Caco-2 (cell line): ENCODE data around the gene LMO2. TPM values are rescaled to one million over a fixed set of nuclear protein-coding genes. Genes with fewer than 3 reads are reported as not detected.

Experiments used
- BruUV-seq: library from RNA; stranded (reverse); fragments of 400-500 nt; replicated peaks from 2 replicates; lab custom pipeline; 2021; lab: Mats Ljungman, UMichigan
- CTCF ChIA-PET: fragments of 300-600 bp; sonication (Branson Sonifier 250); formaldehyde crosslinking; loops from one replicate; lab custom pipeline; 2022; ENCODE audit warnings: antibody characterized with exemption; lab: Charles Lee
- POLR2A ChIA-PET: fragments of 300-600 bp; sonication (Branson Sonifier 250); formaldehyde crosslinking; loops from one replicate; lab custom pipeline; 2022; ENCODE audit warnings: antibody characterized with exemption; lab: Charles Lee
- DNase-seq, 2 experiments: peaks; one replicate each; pipeline versions ENCODE4 v3.0.0 to v3.0.0-alpha.2; 2020 to 2022
- H3K27me3 ChIP-seq: replicated peaks from 2 replicates; pipeline ENCODE4 v1.6.0; 2011; ENCODE audit warnings: low read length; ENCODE audit not compliant: control insufficient read depth, insufficient read depth
- H3K36me3 ChIP-seq: 2 replicates; pipeline ENCODE4 v1.5.1; 2011; ENCODE audit warnings: low read length; ENCODE audit not compliant: control insufficient read depth, insufficient read depth
- H3K4me1 ChIP-seq: fragments of 250-450 bp; sonication (Bioruptor Pico); 2 replicates; pipeline ENCODE4 v1.5.1; 2020; ENCODE audit warnings: mild to moderate bottlenecking
- H3K4me3 ChIP-seq: 2 replicates; pipeline ENCODE4 v1.5.1; 2011; ENCODE audit warnings: low read depth, mild to moderate bottlenecking, control low read depth, low read length
- H3K9me3 ChIP-seq: fragments of 250-450 bp; sonication (Bioruptor Pico); 2 replicates; pipeline ENCODE4 v1.5.1; 2020; ENCODE audit warnings: mild to moderate bottlenecking, moderate library complexity
- H3K27ac Mint-ChIP-seq: one replicate; pipeline ENCODE4 v1.8.0; 2022; ENCODE audit warnings: mixed read lengths; ENCODE audit not compliant: unreplicated experiment
- H3K27me3 Mint-ChIP-seq: one replicate; pipeline ENCODE4 v1.8.0; 2022; ENCODE audit warnings: mixed read lengths; ENCODE audit not compliant: insufficient read depth, unreplicated experiment
- H3K36me3 Mint-ChIP-seq: one replicate; pipeline ENCODE4 v1.8.0; 2022; ENCODE audit warnings: mild to moderate bottlenecking, mixed read lengths; ENCODE audit not compliant: insufficient read depth, unreplicated experiment
- H3K4me1 Mint-ChIP-seq: one replicate; pipeline ENCODE4 v1.8.0; 2022; ENCODE audit warnings: low read depth, mixed read lengths; ENCODE audit not compliant: unreplicated experiment
- H3K4me3 Mint-ChIP-seq: one replicate; pipeline ENCODE4 v1.8.0; 2022; ENCODE audit warnings: mild to moderate bottlenecking, moderate library complexity, mixed read lengths; ENCODE audit not compliant: unreplicated experiment
- H3K9me3 Mint-ChIP-seq: one replicate; pipeline ENCODE4 v1.8.0; 2022; ENCODE audit warnings: mixed read lengths; ENCODE audit not compliant: unreplicated experiment
- CTCF ChIP-seq, 2 experiments: fragments of 200-600 bp in 1 of 2; IDR thresholded peaks; 1 replicate in 1 of 2; 2 replicates in 1 of 2; pipeline versions ENCODE4 v1.5.1 to v1.8.0; 2011 to 2022; ENCODE audit warnings: antibody characterized with exemption in 1 of 2, control low read depth in 1 of 2, inconsistent platforms in 1 of 2, low read depth in 1 of 2, low read length in 1 of 2, mild to moderate bottlenecking in 1 of 2, moderate library complexity in 1 of 2; ENCODE audit not compliant: insufficient read depth in 1 of 2, severe bottlenecking in 1 of 2, unreplicated experiment in 1 of 2
- intact Hi-C: fragments of 100-400 bp; cut with micrococcal nuclease; formaldehyde crosslinking; loops from one replicate; pipeline ENCODE4 v1.10.0; 2022; ENCODE audit not compliant: unreplicated experiment
- total RNA-seq: library from RNA; stranded (reverse); gene quantifications from 2 replicates; pipeline ENCODE4 v1.2.3, GENCODE V29; 2022

The LMO2 gene
- total RNA-seq, 1 experiment from 2014 or later: 0.29 TPM

- Mint-ChIP-seq H3K9me3 (no peaks in the 10 kb centered on the region), H3K36me3 (no peaks in the 10 kb centered on the region), H3K27ac (no peak overlapping the region), H3K27me3 (peaks cover 4% of the 10 kb centered on the region), H3K4me1 (no peaks in the 10 kb centered on the region), H3K4me3 (no peak overlapping the region)
- Histone ChIP-seq H3K4me1 (0 out of 2 replicates have a peak, but pooled peaks cover 4% of the 10 kb centered on the region), H3K9me3 (no peaks in the 10 kb centered on the region), H3K27me3 (no peaks in the 10 kb centered on the region), H3K36me3 (no peaks in the 10 kb centered on the region), H3K4me3 (no peak overlapping the region)
- DNase-seq: no peak
- no peak for TF ChIP-seq CTCF (IDR thresholded peaks at IDR 0.05; ENCODE audit: insufficient read depth in 1 of 2, low read depth in 1 of 2, low read length in 1 of 2, severe bottlenecking in 1 of 2, unreplicated experiment in 1 of 2)
- intact Hi-C loops: no loop called here
- ChIA-PET POLR2A (no interaction called here), CTCF (no interaction called here)
- BruUV-seq: no TSS peak
Observed at GRCh38 chr11:33884601-33885000, 7.3 kb downstream of the LMO2 start.

GRCh38 chr11:33884035-33884434, 7.8 kb downstream of the LMO2 start:
- Mint-ChIP-seq H3K9me3 (no peaks in the 10 kb centered on the region), H3K4me1 (no peaks in the 10 kb centered on the region), H3K4me3 (no peak overlapping the region), H3K27me3 (peaks cover 4% of the 10 kb centered on the region), H3K27ac (no peak overlapping the region), H3K36me3 (no peaks in the 10 kb centered on the region)
- intact Hi-C loops: no loop called here
- Histone ChIP-seq H3K27me3 (no peaks in the 10 kb centered on the region), H3K4me3 (no peak overlapping the region), H3K36me3 (no peaks in the 10 kb centered on the region), H3K4me1 (0 out of 2 replicates have a peak, but pooled peaks cover 4% of the 10 kb centered on the region), H3K9me3 (no peaks in the 10 kb centered on the region)
- no TSS peak for BruUV-seq
- TF ChIP-seq CTCF (IDR thresholded peaks at IDR 0.05; ENCODE audit: insufficient read depth in 1 of 2, low read depth in 1 of 2, low read length in 1 of 2, severe bottlenecking in 1 of 2, unreplicated experiment in 1 of 2): no peak
- ChIA-PET CTCF (no interaction called here), POLR2A (no interaction called here)
- DNase-seq: no peak

GRCh38 chr11:33881651-33882503, 10.0 kb downstream of the LMO2 start:
- H3K36me3 Mint-ChIP-seq: no peaks in the 10 kb centered on the region
- POLR2A ChIA-PET: no interaction called here
- no peaks in the 10 kb centered on the region for H3K9me3 Mint-ChIP-seq
- Histone ChIP-seq H3K27me3 (no peaks in the 10 kb centered on the region; the same call in 1 of the 2 replicates), H3K36me3 (no peaks in the 10 kb centered on the region), H3K4me1 (0 out of 2 replicates have a peak, but pooled peaks cover 4% of the 10 kb centered on the region), H3K4me3 (no peak overlapping the region), H3K9me3 (no peaks in the 10 kb centered on the region)
- CTCF ChIA-PET: no interaction called here
- intact Hi-C loops: no loop called here
- no peak for TF ChIP-seq CTCF (IDR thresholded peaks at IDR 0.05; ENCODE audit: insufficient read depth in 1 of 2, low read depth in 1 of 2, low read length in 1 of 2, severe bottlenecking in 1 of 2, unreplicated experiment in 1 of 2)
- no peak overlapping the region for H3K27ac Mint-ChIP-seq
- no peak overlapping the region for H3K4me3 Mint-ChIP-seq
- DNase-seq: no peak
- no TSS peak for BruUV-seq
- no peaks in the 10 kb centered on the region for H3K4me1 Mint-ChIP-seq
- peaks cover 10% of the 10 kb centered on the region for H3K27me3 Mint-ChIP-seq
